Measurements from ENCODE around the gene S100A1. TPM values are rescaled to one million over a fixed set of nuclear protein-coding genes. Genes with fewer than 3 reads are reported as not detected.

S100A1 gene
- total RNA-seq, 1 experiment from 2014 or later: not detected

GRCh38 chr1:153652805-153653500 is 24.7 kb downstream of the S100A1 start:
- Mint-ChIP-seq H3K4me3 (no peak overlapping the region), H3K9me3 (no peaks in the 10 kb centered on the region; a peak in 1 of 5 replicates)
- H4K20me1 ChIP-seq (ENCODE audit: control insufficient read depth, insufficient read depth, insufficient read length): no peaks in the 10 kb centered on the region

More at GRCh38 chr1:153652805-153653500, 24.7 kb downstream of the S100A1 start:
- WGBS (ENCODE audit: extremely low coverage, insufficient read length, low lambda C conversion rate): no CpG with 5 or more reads among the region's 3 CpGs
- Mint-ChIP-seq H3K27me3 (ENCODE audit: low read depth) (peaks cover 4% of the 10 kb centered on the region; the same call in 1 of the 2 replicates), H3K36me3 (ENCODE audit: insufficient read depth in 1 of 3, low read depth in 3 of 3) (no peaks in the 10 kb centered on the region), H3K27ac (no peak overlapping the region), H3K4me1 (peaks cover under 1% of the 10 kb centered on the region in 2 experiments; a peak in 1 of 4 replicates)
- Histone ChIP-seq H3K4me1 (ENCODE audit: insufficient read depth, low read length) (no peaks in the 10 kb centered on the region), H2BK20ac (ENCODE audit: low read depth, low read length, poor library complexity, severe bottlenecking) (no peak overlapping the region), H3K27me3 (ENCODE audit: insufficient read depth, low read length) (no peaks in the 10 kb centered on the region), H2BK15ac (ENCODE audit: low read depth, low read length) (no peak overlapping the region), H3K9ac (ENCODE audit: extremely low read depth, insufficient read length, low read length) (no peak overlapping the region), H3K23ac (ENCODE audit: insufficient read length, low read depth, low read length) (no peak overlapping the region), H2AK5ac (ENCODE audit: insufficient read length, low read length) (no peak overlapping the region), H3K56ac (ENCODE audit: insufficient read length, low read depth, low read length) (no peak overlapping the region), H3T11ph (ENCODE audit: low read length) (no peak overlapping the region), H3K79me1 (ENCODE audit: insufficient read depth, low read depth, low read length, poor library complexity, severe bottlenecking) (no peaks in the 10 kb centered on the region), H3K9me3 (ENCODE audit: control insufficient read depth, low read depth, low read length) (no peaks in the 10 kb centered on the region), H4K8ac (replicated peaks; ENCODE audit: insufficient read length, low read depth, low read length) (no peak overlapping the region), H4K91ac (ENCODE audit: insufficient read length, low read depth, low read length) (no peak overlapping the region), H3K4me2 (ENCODE audit: insufficient read depth, insufficient read length, low read length) (no peak overlapping the region), H3K18ac (ENCODE audit: insufficient read length, low read depth, low read length) (no peak overlapping the region), H3K14ac (ENCODE audit: insufficient read depth, low read length) (no peak overlapping the region; the same call in 1 of the 2 replicates), H3K79me2 (ENCODE audit: insufficient read depth, low read length) (no peaks in the 10 kb centered on the region), H2AFZ (ENCODE audit: low read length) (no peak overlapping the region), H2BK5ac (ENCODE audit: insufficient read length, low read length) (no peak overlapping the region), H2BK120ac (ENCODE audit: low read depth, low read length, poor library complexity, severe bottlenecking) (no peak overlapping the region), H3K27ac (ENCODE audit: insufficient read length, low read depth, low read length) (no peak overlapping the region), H3K23me2 (ENCODE audit: insufficient read length, low read depth, low read length, poor library complexity, severe bottlenecking) (no peaks in the 10 kb centered on the region), H3K4ac (ENCODE audit: low read depth, low read length) (no peak overlapping the region), H4K5ac (ENCODE audit: insufficient read length, low read depth, low read length) (no peak overlapping the region), H2BK12ac (ENCODE audit: insufficient read length, low read depth, low read length) (no peak overlapping the region)
- DNase-seq: no peak
- TF ChIP-seq, protein P1, sequence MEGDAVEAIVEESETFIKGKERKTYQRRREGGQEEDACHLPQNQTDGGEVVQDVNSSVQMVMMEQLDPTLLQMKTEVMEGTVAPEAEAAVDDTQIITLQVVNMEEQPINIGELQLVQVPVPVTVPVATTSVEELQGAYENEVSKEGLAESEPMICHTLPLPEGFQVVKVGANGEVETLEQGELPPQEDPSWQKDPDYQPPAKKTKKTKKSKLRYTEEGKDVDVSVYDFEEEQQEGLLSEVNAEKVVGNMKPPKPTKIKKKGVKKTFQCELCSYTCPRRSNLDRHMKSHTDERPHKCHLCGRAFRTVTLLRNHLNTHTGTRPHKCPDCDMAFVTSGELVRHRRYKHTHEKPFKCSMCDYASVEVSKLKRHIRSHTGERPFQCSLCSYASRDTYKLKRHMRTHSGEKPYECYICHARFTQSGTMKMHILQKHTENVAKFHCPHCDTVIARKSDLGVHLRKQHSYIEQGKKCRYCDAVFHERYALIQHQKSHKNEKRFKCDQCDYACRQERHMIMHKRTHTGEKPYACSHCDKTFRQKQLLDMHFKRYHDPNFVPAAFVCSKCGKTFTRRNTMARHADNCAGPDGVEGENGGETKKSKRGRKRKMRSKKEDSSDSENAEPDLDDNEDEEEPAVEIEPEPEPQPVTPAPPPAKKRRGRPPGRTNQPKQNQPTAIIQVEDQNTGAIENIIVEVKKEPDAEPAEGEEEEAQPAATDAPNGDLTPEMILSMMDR (conservative IDR thresholded peaks at IDR 0.05): no peak

Measured in H9 (cell line).